Measurements from ENCODE around the gene TTC21A. TPM values are rescaled to one million over a fixed set of nuclear protein-coding genes. Genes with fewer than 3 reads are reported as not detected.
"Not testable (repeated sequence)": the region's sequence is repeated elsewhere in the genome, so short reads cannot be mapped to it uniquely, and the experiment has no call there.

TTC21A gene
- polyA plus RNA-seq, 12 donors, result 1.8 to 9.4 (median 3.4) TPM; not detected in 2

GRCh38 chr3:39149059-39149455, 41.6 kb downstream of the TTC21A start:
- no peak for DNase-seq

GRCh38 chr3:39149498-39150147, 42.1 kb downstream of the TTC21A start:
- no peak for DNase-seq

- DNase-seq, result no peak
Measured at GRCh38 chr3:39150148-39150802, 42.8 kb downstream of the TTC21A start.

GRCh38 chr3:39150803-39151631, 43.5 kb downstream of the TTC21A start:
- DNase-seq, result peak; percentile 81

- no peak for DNase-seq
Measured at GRCh38 chr3:39153977-39154279, 46.4 kb downstream of the TTC21A start.

GRCh38 chr3:39154280-39155021, 47.0 kb downstream of the TTC21A start:
- DNase-seq, result no peak

- no peak for DNase-seq
Measured at GRCh38 chr3:39156421-39156820, 48.9 kb downstream of the TTC21A start.

GRCh38 chr3:39157359-39157758, 49.9 kb downstream of the TTC21A start:
- no peak for DNase-seq

GRCh38 chr3:39158148-39158715, 50.8 kb downstream of the TTC21A start:
- DNase-seq, result no peak

- no peak for DNase-seq
Measured at GRCh38 chr3:39164414-39164813, 56.9 kb downstream of the TTC21A start.

GRCh38 chr3:39165518-39165917, 58.0 kb downstream of the TTC21A start:
- no peak for DNase-seq

- no peak for DNase-seq
Measured at GRCh38 chr3:39166134-39166710, 58.7 kb downstream of the TTC21A start.

- DNase-seq, result no peak
Measured at GRCh38 chr3:39166932-39167532, 59.6 kb downstream of the TTC21A start.

- no peak for DNase-seq
Measured at GRCh38 chr3:39168156-39168780, 60.8 kb downstream of the TTC21A start.

- DNase-seq, result no peak
Measured at GRCh38 chr3:39169712-39170111, 62.2 kb downstream of the TTC21A start.

- DNase-seq, result no peak
Measured at GRCh38 chr3:39170461-39170860, 63.0 kb downstream of the TTC21A start.

GRCh38 chr3:39170877-39171276, 63.4 kb downstream of the TTC21A start:
- DNase-seq, result not testable (repeated sequence)

- DNase-seq, result no peak
Measured at GRCh38 chr3:39171860-39172259, 64.4 kb downstream of the TTC21A start.

GRCh38 chr3:39173318-39174125, 66.0 kb downstream of the TTC21A start:
- no peak for DNase-seq

Data from muscle of arm (tissue), 12 donors.